ENCODE data around the gene MDK. TPM values are rescaled to one million over a fixed set of nuclear protein-coding genes. Genes with fewer than 3 reads are reported as not detected.
A peak's percentile ranks its signal among the peaks of the same experiment; 100 is the strongest.

The MDK gene
- total and polyA plus RNA-seq, 2 of the 13 experiments (the other 11 are each of a cell fraction or from before 2014, with no cell fraction given) = 312 to 407 TPM

DNA sequence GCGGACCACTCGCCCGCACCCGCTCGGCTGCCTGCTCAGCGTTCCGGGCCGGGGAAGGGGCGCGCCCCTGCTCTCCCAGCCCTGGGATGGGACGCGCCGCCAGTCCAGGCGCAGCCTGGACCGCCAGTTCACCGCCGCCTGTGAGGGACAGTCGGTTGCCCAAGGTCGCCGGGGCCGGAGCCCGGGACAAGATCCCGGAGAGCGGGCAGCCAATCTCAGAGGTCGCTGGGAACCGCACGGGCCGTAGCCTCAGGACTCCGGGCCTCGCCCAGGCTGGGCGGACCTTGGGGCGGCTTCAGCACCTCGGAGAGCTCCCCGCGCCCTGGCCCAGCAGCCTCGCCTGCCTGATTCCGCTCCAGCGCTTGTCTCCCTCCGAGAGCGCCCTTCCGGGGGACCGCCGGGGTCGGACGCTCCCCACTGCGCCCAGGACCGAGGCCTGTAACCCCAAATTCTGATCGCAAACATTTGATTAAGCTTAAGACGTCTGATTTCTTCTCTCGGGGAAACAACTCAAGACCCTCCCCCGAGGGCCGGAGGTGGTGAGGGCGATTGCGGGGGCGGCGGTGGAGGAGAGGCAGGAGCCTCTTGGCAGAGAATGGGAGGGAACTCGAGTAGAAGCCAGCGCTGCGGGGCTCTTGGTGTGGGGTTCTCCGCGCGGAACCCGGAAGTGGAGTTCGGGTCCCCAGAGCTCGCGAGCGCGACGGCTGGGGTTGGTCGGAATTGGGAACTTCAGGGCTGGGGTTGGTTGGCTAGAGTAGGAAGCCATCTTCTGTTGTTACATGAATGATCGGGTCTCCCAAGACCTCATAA is 11.2 kb downstream of the MDK start (continued):
- TF ChIP-seq, protein P1, sequence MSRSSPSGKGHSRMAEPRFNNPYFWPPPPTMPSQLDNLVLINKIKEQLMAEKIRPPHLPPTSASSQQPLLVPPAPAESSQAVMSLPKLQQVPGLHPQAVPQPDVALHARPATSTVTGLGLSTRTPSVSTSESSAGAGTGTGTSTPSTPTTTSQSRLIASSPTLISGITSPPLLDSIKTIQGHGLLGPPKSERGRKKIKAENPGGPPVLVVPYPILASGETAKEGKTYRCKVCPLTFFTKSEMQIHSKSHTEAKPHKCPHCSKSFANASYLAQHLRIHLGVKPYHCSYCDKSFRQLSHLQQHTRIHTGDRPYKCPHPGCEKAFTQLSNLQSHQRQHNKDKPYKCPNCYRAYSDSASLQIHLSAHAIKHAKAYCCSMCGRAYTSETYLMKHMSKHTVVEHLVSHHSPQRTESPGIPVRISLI (CRISPR knock-in tag; IDR thresholded peaks at IDR 0.05; ENCODE audit: borderline replicate concordance) = peak; percentile 13; the same call in 1 of the 2 replicates
- TF ChIP-seq RARG (CRISPR knock-in tag; IDR thresholded peaks at IDR 0.05; ENCODE audit: low read depth) (no peak), ZNF251 (CRISPR knock-in tag; IDR thresholded peaks at IDR 0.05) (no peak), ZSCAN12 (CRISPR knock-in tag; IDR thresholded peaks at IDR 0.05) (peak; percentile 99), MTF1 (CRISPR knock-in tag; IDR thresholded peaks at IDR 0.05) (peak; percentile 97), ZNF841 (CRISPR knock-in tag; IDR thresholded peaks at IDR 0.05; ENCODE audit: borderline replicate concordance) (peak; percentile 92; the same call in 1 of the 2 replicates), ZNF781 (CRISPR knock-in tag; IDR thresholded peaks at IDR 0.05; ENCODE audit: borderline replicate concordance, not compliant biosample characterization) (peak; percentile 99), KLF15 (CRISPR knock-in tag; IDR thresholded peaks at IDR 0.05; ENCODE audit: borderline replicate concordance) (peak; percentile 99), MXD3 (CRISPR knock-in tag; IDR thresholded peaks at IDR 0.05) (peak; percentile 99), ARNT (IDR thresholded peaks at IDR 0.05) (no peak), ZNF530 (CRISPR knock-in tag; IDR thresholded peaks at IDR 0.05; ENCODE audit: low read depth) (0 out of 2 replicates have a peak, but pooled peaks have one; percentile 81), YEATS2 (CRISPR knock-in tag; IDR thresholded peaks at IDR 0.05; ENCODE audit: borderline replicate concordance) (peak; percentile 87; the same call in 1 of the 2 replicates), GMEB1 (CRISPR knock-in tag; IDR thresholded peaks at IDR 0.05; ENCODE audit: borderline replicate concordance) (peak; percentile 67; the same call in 1 of the 2 replicates), HMGA1 (CRISPR knock-in tag; conservative IDR thresholded peaks at IDR 0.05) (no peak), ZKSCAN8 (CRISPR knock-in tag; IDR thresholded peaks at IDR 0.05; ENCODE audit: borderline replicate concordance) (peak; percentile 87), ZNF205 (CRISPR knock-in tag; IDR thresholded peaks at IDR 0.05) (peak; percentile 95), PLRG1 (conservative IDR thresholded peaks at IDR 0.05) (no peak), ZNF430 (CRISPR knock-in tag; IDR thresholded peaks at IDR 0.05) (peak; percentile 99), CTCF (CRISPR knock-in tag; IDR thresholded peaks at IDR 0.05) (peak; percentile 43), DNMT1 (CRISPR knock-in tag; IDR thresholded peaks at IDR 0.05) (peak; percentile 60; the same call in 1 of the 2 replicates), TMF1 (CRISPR knock-in tag; IDR thresholded peaks at IDR 0.05; ENCODE audit: low read depth) (peak; percentile 96), NFATC3 (CRISPR knock-in tag; IDR thresholded peaks at IDR 0.05) (peak; percentile 93; the same call in 1 of the 2 replicates), TEAD3 (CRISPR knock-in tag; optimal IDR thresholded peaks at IDR 0.05; ENCODE audit: borderline replicate concordance) (peak; percentile 83)
- TF ChIP-seq, protein P2, sequence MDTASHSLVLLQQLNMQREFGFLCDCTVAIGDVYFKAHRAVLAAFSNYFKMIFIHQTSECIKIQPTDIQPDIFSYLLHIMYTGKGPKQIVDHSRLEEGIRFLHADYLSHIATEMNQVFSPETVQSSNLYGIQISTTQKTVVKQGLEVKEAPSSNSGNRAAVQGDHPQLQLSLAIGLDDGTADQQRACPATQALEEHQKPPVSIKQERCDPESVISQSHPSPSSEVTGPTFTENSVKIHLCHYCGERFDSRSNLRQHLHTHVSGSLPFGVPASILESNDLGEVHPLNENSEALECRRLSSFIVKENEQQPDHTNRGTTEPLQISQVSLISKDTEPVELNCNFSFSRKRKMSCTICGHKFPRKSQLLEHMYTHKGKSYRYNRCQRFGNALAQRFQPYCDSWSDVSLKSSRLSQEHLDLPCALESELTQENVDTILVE (CRISPR knock-in tag; IDR thresholded peaks at IDR 0.05) = peak; percentile 97

Data from HepG2 (cell line).